Measurements from ENCODE around the gene STAP2.

DNA sequence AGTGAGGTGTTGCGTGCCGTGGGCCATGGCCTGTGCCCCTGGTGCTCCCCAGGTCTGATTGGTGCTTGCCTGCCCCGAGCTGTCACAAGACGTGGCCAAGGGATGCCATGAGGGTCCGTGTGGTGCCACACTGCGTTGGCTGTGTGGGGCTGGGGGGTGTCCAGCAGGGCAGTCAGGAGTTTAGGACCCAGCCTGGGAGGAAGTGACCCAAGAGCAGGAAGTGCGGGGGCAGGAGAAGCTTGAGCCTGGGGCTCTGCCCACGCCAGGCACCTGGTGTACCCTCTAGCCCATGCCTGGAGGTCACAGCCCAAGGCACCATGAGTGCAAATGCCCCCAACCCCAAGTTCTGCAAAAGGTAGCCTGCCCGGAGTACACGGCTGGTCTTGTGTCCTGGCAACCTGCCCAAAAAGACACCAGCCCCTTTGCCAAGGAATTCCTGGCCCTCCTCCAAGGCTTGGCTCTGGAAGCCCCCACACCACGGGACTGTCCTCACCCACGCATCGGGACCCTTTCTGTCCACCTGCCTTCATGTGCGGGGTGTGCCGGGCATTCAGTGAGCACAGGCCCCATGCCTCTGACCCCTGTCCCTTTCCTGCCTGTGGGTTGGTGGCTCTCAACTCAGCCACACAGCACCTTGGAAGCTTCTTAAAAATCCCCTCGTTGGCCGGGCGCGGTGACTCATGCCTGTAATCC is 29.6 kb upstream of the STAP2 start:
- no peak for TF ChIP-seq POLR2A (IDR thresholded peaks at IDR 0.05; ENCODE audit: low read depth, low read length)
- no peak for TF ChIP-seq CTCF (IDR thresholded peaks at IDR 0.05; ENCODE audit: extremely low read depth in 1 of 2, insufficient read depth in 1 of 2, low read depth in 1 of 2, low read length in 2 of 2)
- TF ChIP-seq POLR2AphosphoS5 (IDR thresholded peaks at IDR 0.05; ENCODE audit: insufficient read depth, low read depth, low read length) = no peak
- no peak for TF ChIP-seq JUN (IDR thresholded peaks at IDR 0.05; ENCODE audit: borderline replicate concordance, insufficient read depth, insufficient read length, low read depth)
- no peak for TF ChIP-seq EZH2 (IDR thresholded peaks at IDR 0.05; ENCODE audit: borderline replicate concordance, low read depth, low read length, severe bottlenecking)
